B cell (primary cell): Measurements from ENCODE around the gene OST4. TPM values are rescaled to one million over a fixed set of nuclear protein-coding genes. Genes with fewer than 3 reads are reported as not detected.

Source experiments
- ATAC-seq: fragments of 200-7000 bp; cut with Tn5 transposase; one replicate; pipeline ENCODE4 v1.10.0; 2021; ENCODE audit warnings: low read depth, mild to moderate bottlenecking, moderate number of reproducible peaks, moderate library complexity
- CTCF ChIA-PET: fragments of 350-600 bp; sonication (Branson Sonifier 250); formaldehyde crosslinking; loops from one replicate; lab custom pipeline; 2021; ENCODE audit warnings: antibody characterized with exemption, inconsistent platforms; lab: Charles Lee
- POLR2A ChIA-PET: fragments of 350-600 bp; sonication (Branson Sonifier 250); formaldehyde crosslinking; loops from one replicate; lab custom pipeline; 2021; ENCODE audit warnings: antibody characterized with exemption; lab: Charles Lee
- DNase-seq: peaks from one replicate; pipeline ENCODE4 v3.0.0; 2013
- H2AFZ ChIP-seq: 2 replicates; pipeline ENCODE4 v1.6.1; 2012; ENCODE audit warnings: mild to moderate bottlenecking, low read depth, low read length; ENCODE audit not compliant: insufficient read depth, poor library complexity, severe bottlenecking
- H3K27ac ChIP-seq, 2 donors: 1 replicate in 1 of 2; 2 replicates in 1 of 2; pipeline ENCODE4 v1.5.1; 2012 to 2013; ENCODE audit warnings: low read length in 2 of 2, mild to moderate bottlenecking in 2 of 2, moderate library complexity in 1 of 2
- H3K27me3 ChIP-seq, 4 experiments: fragments of 200-600 bp in 1 of 4; sonication (generic) in 1 of 4; replicated peaks in 1 of 4; 1 replicate in 2 of 4; 2 replicates in 2 of 4; pipeline versions ENCODE4 v1.6.1 to v1.7.0; 2013 to 2016; ENCODE audit warnings: low read length in 3 of 4, mild to moderate bottlenecking in 2 of 4, mixed read lengths in 1 of 4, moderate library complexity in 1 of 4; ENCODE audit not compliant: insufficient read depth in 4 of 4, control insufficient read depth in 3 of 4; ENCODE audit errors: control extremely low read depth in 1 of 4
- H3K36me3 ChIP-seq, 2 experiments: replicated peaks in 1 of 2; 1 replicate in 1 of 2; 2 replicates in 1 of 2; pipeline versions ENCODE4 v1.6.1 to v1.7.1; 2013; ENCODE audit warnings: low read length in 1 of 2; ENCODE audit not compliant: insufficient read depth in 2 of 2, control insufficient read depth in 1 of 2; ENCODE audit errors: control extremely low read depth in 1 of 2, extremely low read depth in 1 of 2
- H3K4me1 ChIP-seq, 2 donors: fragments of 200-600 bp in 1 of 2; sonication (generic) in 1 of 2; 1 replicate in 1 of 2; 2 replicates in 1 of 2; pipeline versions ENCODE4 v1.5.1 to v1.6.1; 2013 to 2017; ENCODE audit warnings: low read length in 2 of 2; ENCODE audit not compliant: control insufficient read depth in 2 of 2, insufficient read depth in 2 of 2
- H3K4me2 ChIP-seq: replicated peaks from 2 replicates; pipeline ENCODE3; 2012; ENCODE audit warnings: mild to moderate bottlenecking, low read depth, low read length; ENCODE audit not compliant: poor library complexity, severe bottlenecking
- H3K4me3 ChIP-seq, 5 experiments: fragments of 200-600 bp in 1 of 5; sonication (generic) in 1 of 5; 1 replicate in 3 of 5; 2 replicates in 2 of 5; pipeline versions ENCODE4 v1.5.1 to v1.7.0; 2011 to 2016; ENCODE audit warnings: low read length in 4 of 5, mild to moderate bottlenecking in 4 of 5, low read depth in 2 of 5, control low read depth in 1 of 5, moderate library complexity in 1 of 5; ENCODE audit not compliant: insufficient read depth in 1 of 5; ENCODE audit errors: control extremely low read depth in 1 of 5, extremely low read depth in 1 of 5
- H3K79me2 ChIP-seq: fragments of 200-600 bp; sonication (generic); one replicate; pipeline ENCODE4 v1.6.0; 2016; ENCODE audit warnings: low read length; ENCODE audit not compliant: control insufficient read depth, insufficient read depth
- H3K9ac ChIP-seq: fragments of 200-600 bp; sonication (generic); 2 replicates; pipeline ENCODE4 v1.6.1; 2017; ENCODE audit warnings: mild to moderate bottlenecking, low read length, moderate library complexity
- H3K9me3 ChIP-seq, 3 donors: one replicate each; pipeline versions ENCODE4 v1.6.1 to v1.7.1; 2013; ENCODE audit warnings: low read length in 2 of 3; ENCODE audit not compliant: control insufficient read depth in 2 of 3, insufficient read depth in 1 of 3; ENCODE audit errors: control extremely low read depth in 1 of 3
- H4K20me1 ChIP-seq: 2 replicates; pipeline ENCODE4 v1.6.0; 2012; ENCODE audit warnings: mild to moderate bottlenecking, low read length; ENCODE audit not compliant: insufficient read depth, control insufficient read depth, poor library complexity, severe bottlenecking
- H3K27ac Mint-ChIP-seq: one replicate; pipeline ENCODE4 v1.8.0; 2021; ENCODE audit warnings: mixed read lengths
- H3K27me3 Mint-ChIP-seq: one replicate; pipeline ENCODE4 v1.8.0; 2021; ENCODE audit warnings: mixed read lengths
- H3K4me1 Mint-ChIP-seq: one replicate; pipeline ENCODE4 v1.8.0; 2021; ENCODE audit warnings: mixed read lengths
- H3K4me3 Mint-ChIP-seq: one replicate; pipeline ENCODE4 v1.8.0; 2021; ENCODE audit warnings: mixed read lengths
- H3K9me3 Mint-ChIP-seq: one replicate; pipeline ENCODE4 v1.8.0; 2022; ENCODE audit warnings: mixed read lengths; ENCODE audit not compliant: insufficient read depth
- CTCF ChIP-seq: fragments of 200-600 bp; IDR thresholded peaks from one replicate; pipeline ENCODE4 v1.8.0; 2022; ENCODE audit warnings: antibody characterized with exemption, mild to moderate bottlenecking
- EZH2 ChIP-seq: IDR thresholded peaks from 2 replicates; pipeline ENCODE4 v1.6.1; 2012; ENCODE audit warnings: borderline replicate concordance, low read depth, mild to moderate bottlenecking, moderate library complexity, low read length; ENCODE audit not compliant: insufficient read depth, poor library complexity, severe bottlenecking
- WGBS: methylation state at CpG from one replicate; pipeline ENCODE4 v1.1.5; 2013; ENCODE audit warnings: missing lambda C conversion rate; ENCODE audit not compliant: insufficient coverage; 5-methylcytosine and 5-hydroxymethylcytosine counted together
- intact Hi-C: fragments of 100-400 bp; cut with micrococcal nuclease; formaldehyde crosslinking; loops from one replicate; pipeline ENCODE4 v1.10.0; 2022
- polyA plus RNA-seq: library from polyadenylated mRNA; depleted of rRNA; stranded (reverse); fragments of >200 nt; gene quantifications from 2 replicates; pipeline ENCODE4 v1.2.3, GENCODE V29; 2012
- total RNA-seq, 2 donors: library from RNA; stranded (reverse); fragments of 120-200 nt in 1 of 2; gene quantifications; 1 replicate in 1 of 2; 2 replicates in 1 of 2; pipeline versions ENCODE4 v1.2.3 to v1.2.4, GENCODE V29; 2013 to 2022

The OST4 gene
- total and polyA plus RNA-seq, 2 donors (not counting 1 experiment from before 2014, with no cell fraction given) = 195 to 257 TPM

GRCh38 chr2:27024188-27024587, 47.3 kb downstream of the OST4 start:
- no peak for ATAC-seq
- ChIA-PET CTCF (interaction anchor here (1.9 to 2.4 kb wide), 2 partner anchors 62 to 167 kb away, joined by 4 to 11 read pairs; no protein-coding TSS in a partner anchor), POLR2A (no interaction called here)
- Histone ChIP-seq H3K4me2 (no peak overlapping the region), H3K4me1 (no peaks in the 10 kb centered on the region), H3K9ac (no peak overlapping the region), H3K36me3 (peaks cover 0 to 3% of the 10 kb centered on the region in 2 experiments), H2AFZ (no peak overlapping the region), H3K27ac (no peak overlapping the region), H3K79me2 (peaks cover 7% of the 10 kb centered on the region), H3K27me3 (no peaks in the 10 kb centered on the region), H4K20me1 (no peaks in the 10 kb centered on the region), H3K4me3 (no peak overlapping the region), H3K9me3 (no peaks in the 10 kb centered on the region)
- no peak overlapping the region for H3K27ac Mint-ChIP-seq
- TF ChIP-seq CTCF = no peak
- TF ChIP-seq EZH2 = no peak
- H3K4me3 Mint-ChIP-seq = no peak overlapping the region
- WGBS = 98% methylated on average over 17 of the region's 18 CpGs
- no peak for DNase-seq
- intact Hi-C loops = no loop called here
- H3K9me3 Mint-ChIP-seq = no peaks in the 10 kb centered on the region
- no peaks in the 10 kb centered on the region for H3K4me1 Mint-ChIP-seq
- no peaks in the 10 kb centered on the region for H3K27me3 Mint-ChIP-seq

- H3K4me3 Mint-ChIP-seq = no peak overlapping the region
- no peak overlapping the region for H2AFZ ChIP-seq
- H3K9ac ChIP-seq = no peak overlapping the region
- H3K27ac ChIP-seq = no peak overlapping the region
- no peaks in the 10 kb centered on the region for H3K27me3 Mint-ChIP-seq
- H3K4me2 ChIP-seq = no peak overlapping the region
- H3K79me2 ChIP-seq = peaks cover 7% of the 10 kb centered on the region
- H3K4me1 Mint-ChIP-seq = no peaks in the 10 kb centered on the region
- peaks cover 0 to 3% of the 10 kb centered on the region in 2 experiments for H3K36me3 ChIP-seq
- POLR2A ChIA-PET = no interaction called here
- intact Hi-C loops = no loop called here
- TF ChIP-seq EZH2 (no peak), CTCF (no peak)
- H3K4me1 ChIP-seq = no peaks in the 10 kb centered on the region
- DNase-seq = no peak
- H3K27me3 ChIP-seq = no peaks in the 10 kb centered on the region
- no peak overlapping the region for H3K4me3 ChIP-seq
- CTCF ChIA-PET = interaction anchor here (1.9 kb wide), 1 partner anchor 168 kb away, joined by 4 read pairs; no protein-coding TSS in a partner anchor
- H3K9me3 ChIP-seq = no peaks in the 10 kb centered on the region
- ATAC-seq = no peak
- WGBS = 97% methylated on average over 5 of the region's 7 CpGs
- no peaks in the 10 kb centered on the region for H4K20me1 ChIP-seq
- no peaks in the 10 kb centered on the region for H3K9me3 Mint-ChIP-seq
- H3K27ac Mint-ChIP-seq = no peak overlapping the region
These were observed 47.7 kb downstream of the OST4 start for GRCh38 chr2:27023740-27024139.
